ENCODE results near the gene NUP98.

The NUP98 gene

DNA sequence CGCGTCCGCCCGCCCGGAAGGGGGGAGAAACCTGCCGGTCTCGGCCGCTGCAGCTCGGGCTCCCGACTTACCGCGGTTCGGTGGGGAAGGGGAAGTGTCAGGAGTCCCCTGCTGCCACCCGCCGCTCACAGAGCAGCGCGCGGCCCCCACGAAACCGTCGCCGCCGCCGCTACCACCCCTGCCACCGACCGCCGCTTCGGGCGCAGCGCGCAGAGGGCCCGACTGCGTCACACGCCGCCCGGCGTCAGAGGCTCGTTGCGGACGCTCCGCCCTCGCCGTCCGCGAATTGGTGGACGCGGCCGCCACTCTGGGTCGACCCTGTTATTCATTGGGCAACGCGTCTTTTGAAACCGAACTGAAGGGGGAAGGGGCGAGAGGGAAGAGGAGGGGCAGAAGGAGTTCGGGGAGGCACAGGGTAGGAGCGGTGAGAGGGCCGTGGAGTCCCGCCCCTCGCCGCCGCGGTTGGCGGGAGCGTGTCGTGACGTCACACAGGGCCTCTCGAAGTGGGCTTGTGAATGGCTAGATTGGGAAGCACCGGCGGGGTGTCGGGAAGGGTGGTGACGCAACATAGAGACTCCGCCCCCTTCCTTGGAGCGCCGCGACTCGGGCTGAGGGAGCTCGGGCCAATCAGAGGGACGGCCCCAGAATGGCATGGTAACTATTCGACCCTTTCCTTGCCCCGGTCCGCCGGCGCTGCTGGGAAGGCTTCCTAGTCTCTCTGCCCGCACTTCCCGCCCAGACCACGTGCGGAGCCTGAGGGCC lies at the start of gene NUP98:
Gene NUP98, minus strand, starts transcription at position 226 of the 762 bp plus-strand sequence. CDS start 15,437 bp downstream, outside the sequence.
- peak; percentile 100 for DNase-seq (ENCODE audit: extremely low read depth, low read depth)
- TF ChIP-seq, protein P1, sequence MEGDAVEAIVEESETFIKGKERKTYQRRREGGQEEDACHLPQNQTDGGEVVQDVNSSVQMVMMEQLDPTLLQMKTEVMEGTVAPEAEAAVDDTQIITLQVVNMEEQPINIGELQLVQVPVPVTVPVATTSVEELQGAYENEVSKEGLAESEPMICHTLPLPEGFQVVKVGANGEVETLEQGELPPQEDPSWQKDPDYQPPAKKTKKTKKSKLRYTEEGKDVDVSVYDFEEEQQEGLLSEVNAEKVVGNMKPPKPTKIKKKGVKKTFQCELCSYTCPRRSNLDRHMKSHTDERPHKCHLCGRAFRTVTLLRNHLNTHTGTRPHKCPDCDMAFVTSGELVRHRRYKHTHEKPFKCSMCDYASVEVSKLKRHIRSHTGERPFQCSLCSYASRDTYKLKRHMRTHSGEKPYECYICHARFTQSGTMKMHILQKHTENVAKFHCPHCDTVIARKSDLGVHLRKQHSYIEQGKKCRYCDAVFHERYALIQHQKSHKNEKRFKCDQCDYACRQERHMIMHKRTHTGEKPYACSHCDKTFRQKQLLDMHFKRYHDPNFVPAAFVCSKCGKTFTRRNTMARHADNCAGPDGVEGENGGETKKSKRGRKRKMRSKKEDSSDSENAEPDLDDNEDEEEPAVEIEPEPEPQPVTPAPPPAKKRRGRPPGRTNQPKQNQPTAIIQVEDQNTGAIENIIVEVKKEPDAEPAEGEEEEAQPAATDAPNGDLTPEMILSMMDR (IDR thresholded peaks at IDR 0.05; ENCODE audit: low read depth, low read length), result no peak

- no peak for DNase-seq (ENCODE audit: extremely low read depth, low read depth)
- TF ChIP-seq, protein P1 (IDR thresholded peaks at IDR 0.05; ENCODE audit: low read depth, low read length), result no peak
Measured at GRCh38 chr11:3845670-3846069, 48.3 kb upstream of the NUP98 start.

- TF ChIP-seq, protein P1 (IDR thresholded peaks at IDR 0.05; ENCODE audit: low read depth, low read length), result no peak
- DNase-seq (ENCODE audit: extremely low read depth, low read depth), result no peak
Measured at GRCh38 chr11:3845246-3845645, 47.9 kb upstream of the NUP98 start.

GRCh38 chr11:3843326-3843725 lies 46.0 kb upstream of the NUP98 start:
- DNase-seq (ENCODE audit: extremely low read depth, low read depth), result no peak
- TF ChIP-seq, protein P1 (IDR thresholded peaks at IDR 0.05; ENCODE audit: low read depth, low read length), result no peak

DNA sequence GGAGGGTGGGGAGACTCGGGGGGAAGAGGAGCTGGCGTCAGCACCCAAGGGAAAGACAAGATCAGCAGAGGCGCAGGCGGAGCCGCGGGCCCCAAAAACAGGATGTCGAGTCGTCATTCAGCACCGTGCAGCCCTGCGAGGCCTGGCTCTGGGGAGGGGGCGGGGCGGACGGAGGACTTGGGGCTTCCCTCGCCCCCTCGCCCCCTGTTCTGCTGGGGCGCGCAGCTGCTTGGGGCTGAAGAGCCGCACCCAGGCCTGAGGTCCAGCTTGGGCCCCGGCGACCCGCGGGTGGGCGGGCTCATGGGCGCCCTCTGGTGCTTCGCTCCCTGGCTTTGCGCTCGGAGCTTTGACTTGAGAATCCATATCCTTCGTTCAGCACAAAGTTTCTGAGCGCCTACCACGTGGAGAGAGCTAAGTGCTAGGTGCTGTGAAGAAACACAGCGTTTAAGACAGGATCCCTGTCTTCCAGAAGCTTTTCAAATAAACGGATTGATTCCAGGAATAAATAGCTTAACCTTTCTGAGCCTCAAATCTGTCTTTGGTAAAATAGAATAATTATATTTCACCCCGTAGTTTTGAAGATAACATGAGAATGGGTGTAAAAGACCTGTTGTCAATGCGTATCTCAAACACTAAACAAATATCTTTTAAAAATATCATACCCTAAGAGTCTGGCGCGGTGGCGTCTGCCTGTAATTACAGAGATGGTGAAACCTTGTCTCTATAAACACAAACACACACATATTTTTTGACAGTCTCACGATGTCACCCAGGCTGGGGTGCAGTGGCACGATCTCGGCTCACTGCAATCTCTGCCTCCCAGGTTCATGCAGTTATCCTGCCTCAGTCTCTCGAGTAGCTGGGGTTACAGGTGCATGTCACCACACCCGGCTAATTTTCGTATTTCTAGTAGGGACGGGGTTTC lies 44.3 kb upstream of the NUP98 start:
- TF ChIP-seq, protein P1 (IDR thresholded peaks at IDR 0.05; ENCODE audit: low read depth, low read length), result peak; percentile 90
- DNase-seq (ENCODE audit: extremely low read depth, low read depth), result peak; percentile 49

- DNase-seq (ENCODE audit: extremely low read depth, low read depth), result peak; percentile 61
- TF ChIP-seq, protein P1 (IDR thresholded peaks at IDR 0.05; ENCODE audit: low read depth, low read length), result no peak
Measured at GRCh38 chr11:3840870-3841425, 43.6 kb upstream of the NUP98 start, which contains the start of gene RHOG. RHOG (minus strand) TSS chr11:3840959; CDS start chr11:3828138, 12,821 bp downstream.
